Stimulated activated CD8-positive, alpha-beta memory T cell treated with anti-CD3 and anti-CD28 coated beads, Interleukin-12 subunit alpha, Interleukin-12 subunit beta, amount 100 ng/mL, for 4 hours (primary cell): Measurements from ENCODE around the gene ACVRL1.

Source experiments
- DNase-seq: peaks from one replicate; pipeline ENCODE4 v3.0.0-alpha.2; 2020; ENCODE audit warnings: low read depth

ACVRL1 gene

DNA sequence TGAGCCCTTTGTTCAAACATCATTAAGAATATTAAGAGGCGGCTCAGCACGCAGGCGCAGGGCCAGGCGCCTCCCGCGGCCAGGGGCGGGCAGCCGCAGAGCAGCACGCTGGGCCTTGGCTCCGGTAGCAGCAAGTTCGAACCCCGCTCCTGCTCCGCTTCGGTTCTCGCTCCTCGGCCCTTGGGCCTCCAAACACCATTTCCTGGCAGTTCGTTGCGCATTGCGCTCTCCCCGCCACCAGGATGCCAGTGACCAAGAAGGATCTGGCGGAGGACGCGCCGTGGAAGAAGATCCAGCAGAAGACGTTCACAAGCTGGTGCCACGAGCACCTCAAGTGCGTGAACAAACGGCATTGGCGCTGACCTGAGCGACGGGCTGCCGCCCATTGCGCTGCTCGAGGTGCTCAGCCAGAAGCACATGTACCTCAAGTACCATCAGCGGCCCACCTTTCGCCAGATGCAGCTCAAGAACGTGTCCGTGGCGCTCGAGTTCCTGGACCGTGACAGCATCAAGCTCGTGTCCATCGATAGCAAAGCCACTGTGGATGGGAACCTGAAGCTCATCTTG lies 6.9 kb upstream of the ACVRL1 start:
- no peak for DNase-seq

DNA sequence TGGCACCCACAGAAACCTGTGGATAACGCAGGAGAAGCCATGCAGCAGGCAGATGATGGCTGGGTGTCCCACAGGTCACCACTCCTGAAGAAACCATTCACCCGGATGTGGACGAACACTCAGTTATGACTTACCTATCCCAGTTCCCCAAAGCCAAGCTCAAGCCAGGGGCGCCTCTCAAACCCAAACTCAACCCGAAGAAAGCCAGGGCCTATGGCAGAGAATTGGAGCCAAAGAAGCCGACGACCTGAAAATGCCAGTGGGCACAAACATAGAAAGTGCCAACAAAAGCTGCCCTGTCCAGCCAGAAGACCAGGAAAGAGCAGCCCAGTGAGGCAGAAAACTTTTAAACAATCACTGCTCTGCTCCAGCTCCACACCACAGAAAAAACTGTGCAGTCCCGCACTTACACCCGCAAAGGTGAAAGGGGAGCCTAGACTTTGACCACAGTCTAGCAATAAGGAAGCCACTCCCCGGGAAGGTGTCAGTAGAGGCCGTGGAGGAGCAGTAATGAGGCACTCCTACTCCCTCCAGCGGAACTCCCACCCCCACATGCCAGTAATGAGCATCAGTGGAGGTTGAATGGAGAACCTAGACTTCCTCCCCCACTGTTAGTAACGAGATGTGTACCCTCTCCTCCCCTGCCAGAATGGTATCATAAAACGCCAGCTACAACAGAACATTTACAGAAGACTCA lies 6.0 kb upstream of the ACVRL1 start:
- DNase-seq = no peak

DNA sequence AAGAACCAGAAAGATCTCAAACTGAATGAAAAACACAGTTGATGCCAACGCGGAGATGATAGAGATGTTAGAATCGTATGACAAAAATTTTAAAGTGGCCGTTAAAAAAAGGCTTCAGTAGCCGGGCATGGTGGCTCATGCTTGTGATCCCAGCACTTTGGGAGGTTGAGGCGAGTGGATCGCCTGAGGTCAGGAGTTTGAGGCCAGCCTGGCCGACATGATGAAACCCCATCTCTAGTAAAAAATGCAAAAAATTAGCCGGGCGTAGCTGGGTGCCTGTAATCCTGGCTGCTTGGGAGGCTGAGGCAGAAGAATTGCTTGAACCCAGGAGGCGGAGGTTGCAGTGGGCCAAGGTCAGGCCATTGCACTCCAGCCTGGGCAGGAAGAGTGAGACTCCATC lies 5.4 kb upstream of the ACVRL1 start:
- DNase-seq = no peak

DNA sequence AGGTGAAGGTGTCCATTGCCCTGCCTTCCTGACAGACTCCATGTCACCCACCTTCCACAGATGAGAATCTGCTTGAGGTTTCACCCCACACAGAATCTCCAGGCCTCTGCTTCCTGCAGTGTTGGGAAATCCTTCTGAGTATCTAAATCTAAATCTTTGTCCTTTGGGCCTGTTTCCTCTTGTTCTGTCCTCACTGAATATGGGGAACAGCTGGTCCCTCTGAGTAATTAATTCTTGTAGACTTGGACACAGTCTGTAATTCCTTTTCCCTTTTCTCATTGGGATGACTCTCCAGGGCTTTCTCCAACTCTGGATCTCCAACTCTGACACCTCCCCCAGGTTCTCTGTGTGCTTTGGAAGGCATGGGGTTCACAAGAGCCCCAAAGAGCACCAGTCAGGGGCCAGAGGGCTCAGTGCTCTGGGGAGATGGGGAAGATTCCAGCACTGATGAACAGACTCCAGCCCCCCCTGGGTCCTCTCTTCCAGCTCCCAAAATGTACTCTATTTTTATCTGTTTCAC lies 2.3 kb upstream of the ACVRL1 start:
- no peak for DNase-seq

DNA sequence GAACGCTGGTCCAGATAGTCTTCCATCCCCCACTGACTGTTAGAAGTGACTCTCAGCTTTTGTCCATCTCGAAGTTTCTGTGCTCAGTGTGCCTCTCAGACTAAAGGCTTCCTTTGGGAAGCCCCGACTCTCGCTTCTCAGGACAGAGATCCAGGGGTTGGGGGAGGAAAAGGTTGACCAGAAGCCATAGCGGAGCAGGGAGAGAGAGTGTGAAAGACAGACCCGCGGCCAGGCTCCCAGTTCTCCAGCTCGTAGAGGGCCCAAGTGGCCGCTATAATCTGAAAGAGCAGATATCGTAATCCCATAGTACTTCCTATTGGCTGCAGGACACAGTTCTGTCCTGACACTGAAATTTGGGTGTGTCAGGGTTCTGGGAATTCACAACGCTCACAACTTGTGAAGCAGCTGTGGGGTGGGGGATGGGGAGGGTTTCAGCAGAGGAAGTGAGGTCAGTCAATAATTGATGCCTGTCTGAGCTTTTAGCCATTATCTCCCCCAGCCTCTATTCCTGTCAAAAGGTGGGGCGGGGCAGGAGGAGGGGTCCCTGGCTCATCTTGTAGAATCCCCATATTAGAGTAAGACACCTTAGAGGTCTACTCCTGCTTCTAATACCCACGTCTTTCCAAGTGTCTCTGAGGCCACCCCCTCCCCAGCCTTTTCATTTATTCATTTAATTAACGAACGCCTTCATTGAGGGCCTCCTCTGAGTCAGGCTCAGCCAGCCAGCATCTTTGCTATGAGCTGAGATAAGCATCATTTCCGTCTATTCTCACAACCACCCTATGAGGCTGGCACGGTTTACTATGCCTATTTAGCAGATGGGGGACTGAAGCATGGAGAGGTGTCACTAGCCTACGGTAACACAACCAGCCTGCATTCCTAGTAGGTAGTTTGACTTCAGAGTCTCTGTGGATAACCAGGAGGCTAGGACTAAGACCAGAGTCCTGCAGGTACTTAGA lies 1.6 kb upstream of the ACVRL1 start:
- no peak for DNase-seq

DNA sequence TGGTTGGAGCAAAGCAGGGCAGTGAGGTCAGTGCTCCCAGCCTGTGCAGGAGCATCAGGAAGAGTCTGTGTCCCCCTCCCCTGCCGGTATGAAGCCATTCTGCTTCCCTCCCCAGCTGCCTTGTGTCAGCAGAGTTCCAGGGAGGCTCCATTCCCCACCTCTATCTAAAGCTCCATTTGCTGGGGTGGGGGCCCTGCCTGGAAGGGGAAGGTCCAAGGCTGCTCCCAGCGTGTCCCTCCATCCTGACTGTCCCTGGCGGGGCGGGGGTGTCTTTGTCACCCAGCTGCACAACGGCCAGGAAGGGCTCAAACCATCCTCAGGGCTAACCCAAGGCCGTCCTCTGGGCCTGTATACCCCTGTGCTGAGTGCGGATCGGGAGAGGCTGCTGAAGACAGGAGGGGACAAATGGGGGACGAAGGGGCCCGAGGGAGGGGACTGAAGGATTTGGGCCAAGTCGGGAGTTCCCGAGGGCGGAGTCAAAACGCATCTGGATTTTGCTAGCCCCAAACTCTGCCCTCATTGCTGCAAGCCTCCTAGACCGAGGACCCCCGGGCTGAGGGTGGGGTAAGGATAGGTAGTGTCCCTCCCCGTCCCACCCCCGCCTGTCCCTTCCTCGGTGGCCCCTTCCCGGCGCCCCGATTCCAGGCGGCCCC lies 748 bp upstream of the ACVRL1 start:
- DNase-seq = no peak

DNA sequence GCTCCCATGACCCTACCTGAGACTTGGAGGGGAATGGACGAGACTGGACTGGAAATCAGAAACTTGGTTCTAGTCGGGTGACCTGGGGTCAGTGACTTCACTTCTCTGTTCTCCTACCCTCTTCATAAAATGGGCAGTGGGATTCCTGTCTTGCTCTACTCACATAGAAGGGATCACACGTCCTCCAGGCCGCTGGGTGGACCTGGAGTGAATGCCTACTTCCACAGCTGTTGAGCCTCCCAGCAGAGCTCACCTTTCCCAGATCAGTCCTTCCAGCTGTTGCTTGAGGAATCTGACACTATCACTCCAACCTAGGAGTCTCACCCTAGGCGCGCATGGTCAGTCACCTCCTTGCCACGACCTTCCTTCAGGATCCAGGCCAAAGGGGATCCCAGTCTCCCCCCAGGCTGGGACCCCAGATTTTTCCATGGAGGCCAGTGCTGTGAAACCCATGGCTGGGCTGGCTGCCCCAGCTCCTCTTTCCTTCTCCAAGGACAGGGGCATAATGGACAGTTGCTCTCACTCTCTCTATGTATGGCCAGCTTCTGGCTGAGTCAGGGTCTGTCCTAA lies 637 bp downstream of the ACVRL1 start:
- no peak for DNase-seq

DNA sequence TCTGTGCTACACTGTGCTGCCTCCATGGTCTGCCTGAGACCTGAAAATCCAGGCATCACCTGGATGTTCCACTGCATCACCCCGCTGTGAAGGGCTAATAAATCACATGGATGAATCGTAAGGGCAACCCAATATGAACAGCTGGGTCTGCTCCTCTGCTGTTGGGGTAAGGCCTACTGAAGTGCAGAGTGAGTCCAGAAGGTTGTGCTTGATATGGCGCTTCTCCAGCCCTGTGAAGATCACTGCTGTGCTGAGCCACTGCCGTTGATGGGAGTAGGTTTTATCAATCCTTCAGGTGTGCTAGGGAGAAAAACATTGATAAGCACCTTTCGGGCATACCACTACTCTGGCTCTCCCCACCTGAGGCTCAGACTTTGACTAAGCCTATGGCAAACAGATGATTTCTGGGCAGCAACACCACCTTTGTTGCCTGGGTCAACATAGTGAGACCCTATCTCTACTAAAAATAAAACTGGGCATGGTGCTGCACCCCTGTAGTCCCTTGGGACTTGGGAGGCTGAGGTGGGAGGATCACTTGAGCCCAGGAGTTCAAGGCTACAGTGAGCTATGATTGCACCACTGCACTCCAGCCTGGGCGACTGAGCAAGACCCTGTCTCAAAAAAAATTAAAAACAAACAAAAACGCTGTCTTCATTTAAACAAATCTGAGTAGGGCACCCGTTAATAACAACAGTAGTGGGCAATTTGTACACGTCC lies 1.7 kb downstream of the ACVRL1 start:
- DNase-seq = no peak

DNA sequence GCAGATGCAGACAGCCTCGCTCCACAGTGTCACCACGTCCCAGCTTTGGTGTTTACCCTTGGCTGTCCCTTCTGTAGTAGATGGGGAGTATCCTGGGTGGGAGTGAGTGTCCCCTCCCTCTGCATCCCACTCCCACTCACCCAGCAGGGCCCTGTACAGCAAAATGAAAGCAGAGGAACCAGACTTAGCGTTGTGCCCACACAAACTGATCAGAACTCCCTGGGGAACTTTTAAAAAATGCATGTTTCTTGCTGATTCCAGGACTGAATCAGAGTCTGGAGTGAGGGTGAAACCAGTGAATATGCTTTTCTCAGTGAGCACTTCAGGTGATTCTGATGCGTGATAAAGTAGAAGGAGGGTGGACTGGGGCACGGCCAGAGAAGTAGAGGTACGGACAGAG lies 2.9 kb downstream of the ACVRL1 start:
- DNase-seq = no peak

DNA sequence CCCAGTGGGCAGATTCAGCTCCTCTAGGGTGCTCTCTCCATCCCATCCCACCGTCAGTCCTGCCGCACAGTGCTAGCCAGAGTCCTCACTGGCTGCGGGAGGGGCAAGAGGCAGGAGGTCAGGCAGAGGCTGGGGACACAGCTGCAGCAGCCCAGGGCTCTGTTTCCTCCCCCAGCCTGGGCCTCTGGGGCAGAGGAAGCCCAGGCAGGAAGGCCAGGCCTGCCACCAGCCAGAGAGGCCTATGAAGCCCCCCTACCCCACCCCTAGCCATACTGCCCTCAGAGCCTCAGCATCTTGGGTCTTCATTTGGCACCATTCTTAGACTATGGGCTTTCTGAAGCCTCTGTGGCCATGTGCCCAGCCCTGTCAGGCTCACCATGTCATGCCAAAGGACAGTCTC lies 3.4 kb downstream of the ACVRL1 start:
- no peak for DNase-seq

DNA sequence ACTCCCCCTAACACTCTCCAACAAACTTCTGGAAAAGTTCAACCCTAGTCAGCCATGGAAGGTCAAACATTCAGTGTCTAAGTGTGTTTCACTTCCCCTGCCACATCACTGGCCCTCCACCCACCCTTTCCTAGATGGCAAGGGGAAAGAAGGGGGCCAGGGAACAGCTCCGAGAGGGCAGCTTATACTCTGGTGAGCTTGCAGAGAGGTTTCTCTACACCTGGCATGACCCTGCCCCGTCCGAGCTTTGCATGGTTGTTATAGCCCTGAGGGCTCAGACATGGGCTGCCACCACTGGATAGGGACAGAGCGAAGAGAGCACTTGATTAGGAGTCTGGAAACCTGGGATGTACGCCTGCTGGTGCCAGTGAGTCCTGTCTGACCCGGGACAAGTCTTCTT lies 4.0 kb downstream of the ACVRL1 start:
- DNase-seq = no peak

DNA sequence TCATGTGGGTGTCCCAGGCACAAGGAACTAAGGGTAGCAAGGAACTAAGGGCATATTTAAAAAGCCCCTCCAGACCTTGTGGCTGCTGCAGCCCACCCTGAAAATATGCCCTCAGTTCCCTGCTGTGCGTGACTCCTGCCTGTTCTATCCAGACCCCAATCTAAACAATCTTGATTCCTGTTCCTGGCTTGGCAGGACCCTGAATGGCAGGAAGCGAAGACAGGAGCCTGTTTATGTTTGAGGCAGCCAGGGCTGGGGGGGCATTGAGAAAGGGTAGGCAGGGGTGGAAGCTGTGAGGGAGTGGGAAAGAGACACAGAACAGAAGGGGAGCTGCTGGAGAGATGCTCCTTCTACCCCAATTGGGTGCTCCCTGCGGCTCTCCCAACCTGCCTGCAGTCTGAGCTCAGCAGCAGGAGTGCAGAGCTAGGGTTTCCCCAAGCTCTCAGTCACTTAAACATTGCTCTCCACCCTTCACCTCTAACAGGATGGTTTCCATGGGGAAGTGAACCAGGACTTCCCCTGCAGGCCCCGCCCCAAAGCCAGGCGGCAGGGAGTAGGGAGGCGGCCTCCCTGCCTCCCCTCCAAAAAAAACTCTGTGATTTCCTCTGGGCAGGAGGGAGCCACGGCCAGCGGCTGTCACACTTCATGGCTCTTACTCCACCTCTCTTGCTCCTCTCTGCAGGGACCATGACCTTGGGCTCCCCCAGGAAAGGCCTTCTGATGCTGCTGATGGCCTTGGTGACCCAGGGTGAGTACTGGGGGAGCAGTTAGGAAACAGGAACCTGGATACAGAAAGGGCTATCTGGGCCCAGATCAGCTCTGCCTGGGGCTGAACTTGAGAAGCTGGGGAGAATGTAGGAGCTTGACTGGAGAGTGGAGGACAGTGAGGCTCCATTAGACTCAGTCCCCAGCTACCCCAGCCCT lies 4.7 kb downstream of the ACVRL1 start:
- no peak for DNase-seq

DNA sequence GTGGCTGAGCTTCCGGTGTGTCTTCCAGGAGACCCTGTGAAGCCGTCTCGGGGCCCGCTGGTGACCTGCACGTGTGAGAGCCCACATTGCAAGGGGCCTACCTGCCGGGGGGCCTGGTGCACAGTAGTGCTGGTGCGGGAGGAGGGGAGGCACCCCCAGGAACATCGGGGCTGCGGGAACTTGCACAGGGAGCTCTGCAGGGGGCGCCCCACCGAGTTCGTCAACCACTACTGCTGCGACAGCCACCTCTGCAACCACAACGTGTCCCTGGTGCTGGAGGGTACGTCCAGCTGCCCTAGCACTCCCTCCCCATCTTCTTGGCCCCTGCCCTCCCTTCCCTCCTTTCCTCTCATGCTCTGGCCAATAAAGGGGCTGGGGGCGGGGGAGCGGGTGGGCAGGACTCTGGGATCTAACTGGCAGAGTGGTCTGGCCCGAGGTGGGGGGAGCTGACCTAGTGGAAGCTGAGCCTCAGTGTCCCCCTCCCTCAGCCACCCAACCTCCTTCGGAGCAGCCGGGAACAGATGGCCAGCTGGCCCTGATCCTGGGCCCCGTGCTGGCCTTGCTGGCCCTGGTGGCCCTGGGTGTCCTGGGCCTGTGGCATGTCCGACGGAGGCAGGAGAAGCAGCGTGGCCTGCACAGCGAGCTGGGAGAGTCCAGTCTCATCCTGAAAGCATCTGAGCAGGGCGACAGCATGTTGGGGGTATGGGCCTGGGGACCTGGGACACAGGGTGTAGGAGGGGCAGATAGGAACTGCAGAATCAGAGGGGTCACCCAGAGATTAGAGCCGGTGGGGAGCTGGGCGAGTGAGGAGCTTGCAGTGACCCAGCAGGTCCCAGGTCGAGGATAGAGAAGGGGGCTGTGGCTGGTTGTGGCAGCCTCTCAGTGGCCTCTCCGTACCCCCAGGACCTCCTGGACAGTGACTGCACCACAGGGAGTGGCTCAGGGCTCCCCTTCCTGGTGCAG lies 6.0 kb downstream of the ACVRL1 start:
- DNase-seq = no peak

DNA sequence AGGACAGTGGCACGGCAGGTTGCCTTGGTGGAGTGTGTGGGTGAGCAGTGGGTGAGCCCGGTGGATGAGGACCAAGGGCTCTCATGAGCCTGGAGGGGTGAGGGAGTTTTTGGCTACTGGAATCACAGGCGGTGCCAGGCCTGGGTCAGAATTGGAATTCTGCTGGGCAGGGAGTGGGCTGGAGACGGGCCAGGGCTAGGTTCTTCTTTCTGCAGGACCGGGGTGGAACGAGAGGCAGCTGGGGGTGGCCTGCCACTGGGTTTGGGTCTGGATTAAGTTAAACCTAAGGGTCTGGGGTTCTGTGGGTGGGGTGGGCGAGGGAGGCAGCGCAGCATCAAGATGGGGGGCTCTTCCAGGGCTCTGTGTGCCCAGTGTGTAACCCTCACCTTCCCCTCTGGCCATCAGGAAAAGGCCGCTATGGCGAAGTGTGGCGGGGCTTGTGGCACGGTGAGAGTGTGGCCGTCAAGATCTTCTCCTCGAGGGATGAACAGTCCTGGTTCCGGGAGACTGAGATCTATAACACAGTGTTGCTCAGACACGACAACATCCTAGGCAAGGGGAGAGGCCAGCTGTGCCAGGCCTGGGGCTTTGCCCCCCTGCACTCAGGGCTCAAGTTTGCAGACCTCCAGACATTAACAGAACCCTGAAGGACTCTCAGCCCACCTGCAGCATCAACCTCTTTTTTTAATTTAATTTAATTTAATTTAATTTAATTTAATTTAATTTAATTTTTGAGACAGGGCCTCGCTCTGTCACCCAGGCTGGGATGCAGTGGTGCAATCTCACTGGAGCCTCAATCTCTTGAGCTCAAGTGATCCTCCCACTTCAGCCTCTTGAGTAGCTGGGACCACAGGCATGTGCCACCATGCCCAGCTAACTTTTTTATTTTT lies 7.0 kb downstream of the ACVRL1 start:
- no peak for DNase-seq

DNA sequence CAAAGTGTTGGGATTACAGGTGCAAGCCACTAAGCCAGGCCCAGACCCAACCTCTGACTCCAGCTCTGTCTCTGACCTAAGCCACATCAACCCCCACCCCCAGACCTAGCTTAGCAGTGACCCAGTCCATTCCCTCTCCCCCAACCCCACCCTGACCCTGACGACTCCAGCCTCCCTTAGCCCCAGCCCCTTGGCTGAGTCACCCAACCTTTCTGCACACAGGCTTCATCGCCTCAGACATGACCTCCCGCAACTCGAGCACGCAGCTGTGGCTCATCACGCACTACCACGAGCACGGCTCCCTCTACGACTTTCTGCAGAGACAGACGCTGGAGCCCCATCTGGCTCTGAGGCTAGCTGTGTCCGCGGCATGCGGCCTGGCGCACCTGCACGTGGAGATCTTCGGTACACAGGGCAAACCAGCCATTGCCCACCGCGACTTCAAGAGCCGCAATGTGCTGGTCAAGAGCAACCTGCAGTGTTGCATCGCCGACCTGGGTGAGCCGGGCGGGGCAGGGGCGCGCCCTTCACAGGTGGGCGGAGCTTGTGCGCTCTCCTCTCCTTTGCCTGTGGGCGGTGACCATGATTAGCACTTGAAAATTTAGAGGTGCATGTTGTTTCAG lies 7.8 kb downstream of the ACVRL1 start:
- DNase-seq = no peak

DNA sequence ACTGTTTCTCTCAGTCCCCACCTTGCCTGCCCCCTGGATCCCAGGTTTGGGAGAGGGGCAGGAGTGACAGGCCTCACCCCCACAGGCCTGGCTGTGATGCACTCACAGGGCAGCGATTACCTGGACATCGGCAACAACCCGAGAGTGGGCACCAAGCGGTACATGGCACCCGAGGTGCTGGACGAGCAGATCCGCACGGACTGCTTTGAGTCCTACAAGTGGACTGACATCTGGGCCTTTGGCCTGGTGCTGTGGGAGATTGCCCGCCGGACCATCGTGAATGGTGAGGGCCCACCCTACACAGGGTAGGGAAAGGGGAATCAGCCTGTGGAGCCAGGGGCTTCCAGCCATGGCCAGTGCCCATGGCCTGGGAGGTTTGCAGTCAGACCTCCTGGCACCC lies 8.6 kb downstream of the ACVRL1 start:
- no peak for DNase-seq

DNA sequence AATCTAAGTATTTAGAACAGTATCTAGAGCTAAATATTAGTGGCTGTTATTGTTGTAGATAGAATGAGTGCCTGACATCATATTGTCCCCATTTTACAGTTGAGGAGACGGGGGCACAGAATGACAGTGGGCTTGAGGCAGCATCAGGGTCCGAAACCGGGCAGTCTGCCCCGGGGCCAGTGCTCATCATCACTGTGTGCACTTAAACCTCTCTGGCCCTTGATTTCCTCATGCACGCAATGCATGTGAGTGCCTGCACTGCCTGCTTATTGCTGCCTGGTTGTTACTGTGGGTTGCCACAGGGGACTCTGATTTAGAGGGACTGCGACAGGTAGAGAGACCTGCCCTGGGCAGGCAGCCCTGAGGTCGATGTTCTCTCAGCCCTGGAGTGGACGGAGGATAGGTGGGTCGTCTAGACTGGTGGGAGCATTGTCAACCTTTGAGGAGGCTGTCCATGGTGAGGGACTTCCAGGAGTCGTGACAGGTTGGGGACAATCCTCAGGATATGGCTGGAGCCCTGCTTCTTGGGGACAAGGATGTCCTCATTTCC lies 9.8 kb downstream of the ACVRL1 start:
- no peak for DNase-seq
